HepG2 (cell line): ENCODE data around the gene CDH11. TPM values are rescaled to one million over a fixed set of nuclear protein-coding genes. Genes with fewer than 3 reads are reported as not detected.

Experiments
- ATAC-seq: fragments of 200-7000 bp; cut with Tn5 transposase; 3 replicates; pipeline ENCODE4 v1.9.1; 2020; ENCODE audit warnings: mild to moderate bottlenecking, moderate library complexity
- BruUV-seq: library from RNA; stranded (reverse); fragments of 400-500 nt; replicated peaks from 2 replicates; lab custom pipeline; 2021; lab: Mats Ljungman, UMichigan
- CTCF ChIA-PET: fragments of 300-600 bp; formaldehyde crosslinking; extraction: SDS; loops from one replicate; lab custom pipeline; 2021; ENCODE audit warnings: low total read pairs, inconsistent platforms, low intra/inter-chr PET ratio; lab: Yijun Ruan, JAX
- POLR2A ChIA-PET: fragments of 350-600 bp; sonication (Branson Sonifier 250); formaldehyde crosslinking; loops from one replicate; lab custom pipeline; 2020; ENCODE audit warnings: antibody characterized with exemption, inconsistent platforms; lab: Yijun Ruan, JAX
- DNase-seq: peaks from one replicate; pipeline ENCODE4 v3.0.0-alpha.2; 2015; ENCODE audit warnings: low spot score
- FAIRE-seq: peaks from 3 replicates; lab custom pipeline; 2011; peaks lifted over from hg19 to GRCh38; lab: Jason Lieb, UNC
- H2AFZ ChIP-seq: one replicate; pipeline ENCODE4 v1.6.1; 2011; ENCODE audit warnings: low read length, inconsistent platforms
- H3K27ac ChIP-seq: fragments of 300-600 bp; 3 replicates; pipeline ENCODE4 v1.8.0; 2011; ENCODE audit warnings: mixed run types, mild to moderate bottlenecking, mixed read lengths, low read length, inconsistent platforms; ENCODE audit not compliant: insufficient read depth; ENCODE audit errors: extremely low read length
- H3K27me3 ChIP-seq, 2 experiments: fragments of 200-600 bp in 1 of 2; 2 replicates in 1 of 2; 3 replicates in 1 of 2; pipeline versions ENCODE4 v1.6.0 to v1.8.0; 2011; ENCODE audit warnings: low read length in 2 of 2, mild to moderate bottlenecking in 2 of 2, moderate library complexity in 2 of 2, inconsistent platforms in 1 of 2; ENCODE audit not compliant: insufficient read depth in 2 of 2, control insufficient read depth in 1 of 2
- H3K36me3 ChIP-seq, 2 experiments: fragments of 200-600 bp in 1 of 2; replicated peaks in 1 of 2; 2 replicates in 1 of 2; 3 replicates in 1 of 2; pipeline versions ENCODE4 v1.5.1 to v1.8.0; 2011; ENCODE audit warnings: low read length in 2 of 2, inconsistent platforms in 1 of 2; ENCODE audit not compliant: insufficient read depth in 2 of 2, control insufficient read depth in 1 of 2
- H3K4me1 ChIP-seq: 2 replicates; pipeline ENCODE4 v1.5.1; 2012; ENCODE audit warnings: low read length, inconsistent platforms; ENCODE audit not compliant: insufficient read depth
- H3K4me2 ChIP-seq: 2 replicates; pipeline ENCODE4 v1.6.0; 2011; ENCODE audit warnings: low read depth, low read length, inconsistent platforms
- H3K4me3 ChIP-seq, 3 experiments: fragments of 200-600 bp in 1 of 3; sonication (generic), shearing (Covaris generic) in 1 of 3; replicated peaks in 1 of 3; 2 replicates each; pipeline ENCODE4 v1.5.1; 2011 to 2016; ENCODE audit warnings: low read length in 3 of 3, inconsistent platforms in 2 of 3, low read depth in 2 of 3, mild to moderate bottlenecking in 2 of 3, control low read depth in 1 of 3, mixed read lengths in 1 of 3; ENCODE audit not compliant: insufficient read depth in 1 of 3
- H3K79me2 ChIP-seq: one replicate; pipeline ENCODE4 v1.6.1; 2011; ENCODE audit warnings: low read length, inconsistent platforms; ENCODE audit not compliant: insufficient read depth
- H3K9ac ChIP-seq: 2 replicates; pipeline ENCODE4 v1.6.0; 2011; ENCODE audit warnings: mild to moderate bottlenecking, low read depth, low read length, inconsistent platforms; ENCODE audit not compliant: insufficient read depth
- H3K9me3 ChIP-seq: 2 replicates; pipeline ENCODE4 v1.5.1; 2012; ENCODE audit warnings: mild to moderate bottlenecking, low read length
- H4K20me1 ChIP-seq: 2 replicates; pipeline ENCODE4 v1.6.0; 2011; ENCODE audit warnings: inconsistent platforms, mild to moderate bottlenecking, low read length, moderate library complexity; ENCODE audit not compliant: insufficient read depth
- CBFB ChIP-seq: sonication (generic); formaldehyde crosslinking; IDR thresholded peaks from 2 replicates; pipeline ENCODE4 v1.4.0; 2020; ENCODE audit warnings: missing genetic modification reagents
- CBX1 ChIP-seq: IDR thresholded peaks from one replicate; pipeline ENCODE4 v1.6.1; 2016; ENCODE audit warnings: antibody characterized with exemption, low read depth
- EZH2 ChIP-seq: conservative IDR thresholded peaks from 2 replicates; pipeline ENCODE4 v1.6.1; 2012; ENCODE audit warnings: mild to moderate bottlenecking, low read depth, low read length, moderate library complexity
- ISX ChIP-seq: sonication (generic); formaldehyde crosslinking; conservative IDR thresholded peaks from 2 replicates; pipeline ENCODE4 v1.5.0; 2020; ENCODE audit warnings: missing genetic modification reagents
- MTA3 ChIP-seq: sonication (generic); formaldehyde crosslinking; IDR thresholded peaks from 2 replicates; pipeline ENCODE4 v1.4.0; 2020; ENCODE audit warnings: missing genetic modification reagents
- NR2F6 ChIP-seq, 2 experiments: IDR thresholded peaks; 2 replicates each; pipeline ENCODE4 v1.6.1; 2016; ENCODE audit warnings: antibody characterized with exemption in 1 of 2, mild to moderate bottlenecking in 1 of 2
- SPEN ChIP-seq: sonication (generic); formaldehyde crosslinking; IDR thresholded peaks from 2 replicates; pipeline ENCODE4 v1.5.1; 2020; ENCODE audit warnings: low read depth, mild to moderate bottlenecking, missing genetic modification reagents
- SRF ChIP-seq: IDR thresholded peaks from 2 replicates; pipeline ENCODE4 v1.6.1; 2011; ENCODE audit warnings: mild to moderate bottlenecking, low read depth, low read length, moderate library complexity
- TP53 ChIP-seq: sonication (generic); formaldehyde crosslinking; conservative IDR thresholded peaks from 2 replicates; pipeline ENCODE4 v1.4.0; 2020; ENCODE audit warnings: missing genetic modification reagents
- ZFP36L1 ChIP-seq: sonication (generic); formaldehyde crosslinking; IDR thresholded peaks from 2 replicates; pipeline ENCODE4 v1.8.0; 2022; ENCODE audit warnings: mild to moderate bottlenecking, missing genetic modification reagents, moderate library complexity
- ZMYM3 ChIP-seq: sonication (generic); formaldehyde crosslinking; IDR thresholded peaks from 2 replicates; pipeline ENCODE4 v1.5.1; 2020; ENCODE audit warnings: mild to moderate bottlenecking, missing genetic modification reagents
- ZNF34 ChIP-seq: sonication (generic); formaldehyde crosslinking; IDR thresholded peaks from 2 replicates; pipeline ENCODE4 v1.4.0; 2020; ENCODE audit warnings: mild to moderate bottlenecking, missing genetic modification reagents, borderline replicate concordance
- ZNF737 ChIP-seq: sonication (generic); formaldehyde crosslinking; IDR thresholded peaks from 2 replicates; pipeline ENCODE4 v1.5.0; 2020; ENCODE audit warnings: missing genetic modification reagents, mild to moderate bottlenecking, borderline replicate concordance
- ZNF780A ChIP-seq: sonication (generic); formaldehyde crosslinking; IDR thresholded peaks from 2 replicates; pipeline ENCODE4 v1.8.0; 2022; ENCODE audit warnings: mild to moderate bottlenecking, missing genetic modification reagents, moderate library complexity
- WGBS: methylation state at CpG from one replicate; pipeline ENCODE4 v1.1.6; 2017; ENCODE audit warnings: low lambda C conversion rate; 5-methylcytosine and 5-hydroxymethylcytosine counted together
- in situ Hi-C: cut with HindIII; loops from 2 replicates; pipeline ENCODE4 v1.10.0; 2017; ENCODE audit warnings: low pct_unique_long_range_greater_than_20kb; ENCODE audit not compliant: extremely low pct_ligation_motif_present
- intact Hi-C: fragments of 100-400 bp; cut with micrococcal nuclease; formaldehyde crosslinking; loops from one replicate; pipeline ENCODE4 v1.10.0; 2022; ENCODE audit not compliant: unreplicated experiment
- polyA plus RNA-seq, 8 experiments: library from polyadenylated mRNA; depleted of rRNA in 3 of 8; stranded (reverse) in 7 of 8; unstranded in 1 of 8; fragments of >200 nt; fragmentation: Illumina TruSeq in 4 of 8; extraction: Trizol in 4 of 8; gene quantifications; 2 replicates each; pipeline versions ENCODE4 v1.2.1 to v1.2.3, GENCODE V29; 2011 to 2016; ENCODE audit warnings: low read depth in 4 of 8, missing spikeins in 1 of 8, mixed read lengths in 1 of 8; ENCODE audit not compliant: insufficient read depth in 1 of 8
- total RNA-seq, 5 experiments: library from RNA; depleted of rRNA; stranded (reverse); fragments of >200 nt; fragmentation: Illumina TruSeq; extraction: Trizol; gene quantifications; 2 replicates each; pipeline ENCODE4 v1.2.3, GENCODE V29; 2016; ENCODE audit warnings: low read depth in 1 of 5
- TF ChIP-seq, protein P1 (sequence below): sonication (generic); formaldehyde crosslinking; IDR thresholded peaks from 2 replicates; pipeline ENCODE4 v1.5.0; 2020; ENCODE audit warnings: mild to moderate bottlenecking, missing genetic modification reagents
- TF ChIP-seq, protein P2 (sequence below): sonication (generic); formaldehyde crosslinking; IDR thresholded peaks from 2 replicates; pipeline ENCODE4 v1.5.0; 2020; ENCODE audit warnings: missing genetic modification reagents

Gene CDH11
- total and polyA plus RNA-seq, 2 of the 13 experiments (the other 11 are each of a cell fraction or from before 2014, with no cell fraction given) = not detected

DNA sequence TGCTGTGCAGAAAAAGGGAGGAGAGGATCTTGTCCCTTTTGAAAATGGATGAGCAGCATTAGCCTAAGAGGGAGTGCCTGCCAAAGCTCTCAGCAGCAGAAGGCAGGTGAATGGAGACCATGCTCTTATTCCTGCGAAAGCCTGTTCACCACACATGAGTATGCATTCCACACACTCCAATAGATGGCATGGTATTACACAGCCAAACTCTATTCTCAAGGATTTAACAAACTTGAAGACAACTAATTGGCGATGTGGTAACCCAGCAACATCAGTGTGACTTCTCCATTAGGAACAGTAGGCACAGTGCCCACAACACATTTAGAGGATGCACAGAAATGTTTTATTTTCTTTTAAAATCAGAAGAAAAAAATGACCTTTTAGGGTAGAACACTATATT is 77.8 kb downstream of the CDH11 start:
- ChIA-PET CTCF (no interaction called here), POLR2A (no interaction called here)
- in situ Hi-C loops (no loop called here), intact Hi-C loops (no loop called here)
- Histone ChIP-seq H3K9me3 (peaks cover under 1% of the 10 kb centered on the region; the same call in 1 of the 2 replicates), H3K79me2 (no peaks in the 10 kb centered on the region), H2AFZ (no peak overlapping the region), H3K4me2 (no peak overlapping the region), H4K20me1 (no peaks in the 10 kb centered on the region), H3K36me3 (no peaks in the 10 kb centered on the region), H3K27ac (no peak overlapping the region), H3K4me1 (no peaks in the 10 kb centered on the region), H3K4me3 (no peak overlapping the region)
- ATAC-seq = no peak
- FAIRE-seq = no peak
- WGBS = 0% methylated on average over 2 of the region's 2 CpGs
- DNase-seq = no peak
- BruUV-seq = no TSS peak
- TF ChIP-seq CBFB (CRISPR knock-in tag) = no peak
- no peak for TF ChIP-seq ZNF780A (CRISPR knock-in tag)
- no peak for TF ChIP-seq TP53
- no peak for TF ChIP-seq EZH2
- TF ChIP-seq ISX (CRISPR knock-in tag) = no peak
- no peak for TF ChIP-seq SRF
- no peak for TF ChIP-seq ZNF34 (CRISPR knock-in tag)
- no peak for TF ChIP-seq NR2F6 (IDR thresholded peaks at IDR 0.05)
- no peak for TF ChIP-seq NR2F6 (CRISPR knock-in tag; IDR thresholded peaks at IDR 0.05)
- TF ChIP-seq, all 625 proteins: peak for 0
- H3K27me3 ChIP-seq = no peaks in the 10 kb centered on the region
- H3K9ac ChIP-seq = no peak overlapping the region

DNA sequence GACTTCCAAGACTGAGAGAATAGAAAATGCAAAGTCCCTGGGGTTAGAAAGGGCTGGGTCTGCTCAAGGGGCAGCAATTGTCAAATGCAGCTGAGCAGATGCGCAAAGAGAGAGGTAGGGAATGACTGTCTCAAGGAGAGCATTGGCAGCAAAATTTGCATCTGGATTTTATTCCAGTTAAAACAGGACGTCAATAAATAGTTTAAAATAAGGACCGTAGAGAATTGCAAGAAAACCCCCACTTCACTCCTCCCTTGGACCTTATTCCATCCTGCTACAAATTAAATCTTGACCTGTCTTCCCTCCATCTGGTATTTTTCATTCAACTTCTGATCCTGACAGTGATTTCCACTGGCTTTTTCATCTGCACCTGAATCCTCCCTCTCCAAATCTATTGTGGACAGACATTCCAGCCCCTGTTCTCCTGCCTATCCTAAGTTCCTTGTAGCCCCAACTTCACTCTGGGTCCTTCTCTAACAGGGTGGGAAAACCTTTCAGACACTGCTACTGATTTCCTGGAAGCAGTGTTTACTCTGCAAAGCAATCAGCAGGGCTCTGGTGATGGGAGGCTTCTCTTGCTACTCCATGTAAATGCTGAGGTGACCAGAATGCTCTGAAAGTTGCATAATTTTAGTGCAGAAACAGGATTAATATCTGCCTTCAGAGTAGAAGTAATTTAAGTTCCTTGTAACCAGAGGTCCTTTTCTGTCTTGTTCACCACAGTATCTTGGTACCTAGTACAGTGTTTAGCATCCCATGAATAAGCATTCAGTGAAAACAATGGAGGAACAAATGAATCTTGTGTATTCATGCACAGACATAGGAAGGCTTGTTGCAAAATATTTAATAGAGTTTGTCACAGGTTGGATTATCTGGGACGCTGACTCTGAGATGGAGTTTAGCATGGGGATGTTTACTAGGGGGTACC is 79.2 kb downstream of the CDH11 start:
- POLR2A ChIA-PET = no interaction called here
- 10% methylated on average over 4 of the region's 4 CpGs for whole genome bisulfite sequencing
- Histone ChIP-seq H3K9me3 (peaks cover 5% of the 10 kb centered on the region; the same call in 1 of the 2 replicates), H3K4me3 (no peak overlapping the region), H3K4me2 (no peak overlapping the region), H3K36me3 (no peaks in the 10 kb centered on the region), H2AFZ (no peak overlapping the region), H3K27me3 (no peaks in the 10 kb centered on the region), H3K79me2 (no peaks in the 10 kb centered on the region), H3K4me1 (no peaks in the 10 kb centered on the region), H4K20me1 (no peaks in the 10 kb centered on the region), H3K9ac (no peak overlapping the region), H3K27ac (no peak overlapping the region)
- in situ Hi-C loops = no loop called here
- BruUV-seq = no TSS peak
- DNase-seq (no peak), ATAC-seq (no peak), FAIRE-seq (no peak)
- intact Hi-C loops = no loop called here
- CTCF ChIA-PET = no interaction called here
- TF ChIP-seq CBX1 (no peak), SPEN (CRISPR knock-in tag) (no peak), ZFP36L1 (CRISPR knock-in tag) (no peak), ZNF737 (CRISPR knock-in tag) (no peak), MTA3 (CRISPR knock-in tag) (no peak), ZMYM3 (no peak)
- TF ChIP-seq, protein P1, sequence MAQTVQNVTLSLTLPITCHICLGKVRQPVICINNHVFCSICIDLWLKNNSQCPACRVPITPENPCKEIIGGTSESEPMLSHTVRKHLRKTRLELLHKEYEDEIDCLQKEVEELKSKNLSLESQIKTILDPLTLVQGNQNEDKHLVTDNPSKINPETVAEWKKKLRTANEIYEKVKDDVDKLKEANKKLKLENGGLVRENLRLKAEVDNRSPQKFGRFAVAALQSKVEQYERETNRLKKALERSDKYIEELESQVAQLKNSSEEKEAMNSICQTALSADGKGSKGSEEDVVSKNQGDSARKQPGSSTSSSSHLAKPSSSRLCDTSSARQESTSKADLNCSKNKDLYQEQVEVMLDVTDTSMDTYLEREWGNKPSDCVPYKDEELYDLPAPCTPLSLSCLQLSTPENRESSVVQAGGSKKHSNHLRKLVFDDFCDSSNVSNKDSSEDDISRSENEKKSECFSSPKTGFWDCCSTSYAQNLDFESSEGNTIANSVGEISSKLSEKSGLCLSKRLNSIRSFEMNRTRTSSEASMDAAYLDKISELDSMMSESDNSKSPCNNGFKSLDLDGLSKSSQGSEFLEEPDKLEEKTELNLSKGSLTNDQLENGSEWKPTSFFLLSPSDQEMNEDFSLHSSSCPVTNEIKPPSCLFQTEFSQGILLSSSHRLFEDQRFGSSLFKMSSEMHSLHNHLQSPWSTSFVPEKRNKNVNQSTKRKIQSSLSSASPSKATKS (CRISPR knock-in tag) = no peak
- TF ChIP-seq, protein P2, sequence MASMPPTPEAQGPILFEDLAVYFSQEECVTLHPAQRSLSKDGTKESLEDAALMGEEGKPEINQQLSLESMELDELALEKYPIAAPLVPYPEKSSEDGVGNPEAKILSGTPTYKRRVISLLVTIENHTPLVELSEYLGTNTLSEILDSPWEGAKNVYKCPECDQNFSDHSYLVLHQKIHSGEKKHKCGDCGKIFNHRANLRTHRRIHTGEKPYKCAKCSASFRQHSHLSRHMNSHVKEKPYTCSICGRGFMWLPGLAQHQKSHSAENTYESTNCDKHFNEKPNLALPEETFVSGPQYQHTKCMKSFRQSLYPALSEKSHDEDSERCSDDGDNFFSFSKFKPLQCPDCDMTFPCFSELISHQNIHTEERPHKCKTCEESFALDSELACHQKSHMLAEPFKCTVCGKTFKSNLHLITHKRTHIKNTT (CRISPR knock-in tag) = no peak
